Glutamatergic neuron (in vitro differentiated cells): ENCODE data around the gene NPR2. TPM values are rescaled to one million over a fixed set of nuclear protein-coding genes. Genes with fewer than 3 reads are reported as not detected.
A peak's percentile ranks its signal among the peaks of the same experiment; 100 is the strongest.

ENCODE experiments used
- DNase-seq: peaks from one replicate; pipeline ENCODE4 v3.0.0; 2022
- H3K27ac Mint-ChIP-seq: one replicate; pipeline ENCODE4 v1.8.0; 2020; ENCODE audit warnings: mild to moderate bottlenecking, mixed read lengths, inconsistent platforms; ENCODE audit not compliant: unreplicated experiment
- H3K27me3 Mint-ChIP-seq: one replicate; pipeline ENCODE4 v1.8.0; 2020; ENCODE audit warnings: mild to moderate bottlenecking, moderate library complexity, mixed read lengths, inconsistent platforms; ENCODE audit not compliant: unreplicated experiment
- H3K36me3 Mint-ChIP-seq: one replicate; pipeline ENCODE4 v1.8.0; 2020; ENCODE audit warnings: mild to moderate bottlenecking, mixed read lengths, inconsistent platforms; ENCODE audit not compliant: unreplicated experiment
- H3K4me1 Mint-ChIP-seq: one replicate; pipeline ENCODE4 v1.8.0; 2020; ENCODE audit warnings: mild to moderate bottlenecking, low read depth, mixed read lengths, inconsistent platforms; ENCODE audit not compliant: unreplicated experiment
- H3K4me3 Mint-ChIP-seq: one replicate; pipeline ENCODE4 v1.8.0; 2020; ENCODE audit warnings: mild to moderate bottlenecking, mixed read lengths, inconsistent platforms; ENCODE audit not compliant: unreplicated experiment
- H3K9me3 Mint-ChIP-seq: one replicate; pipeline ENCODE4 v1.8.0; 2020; ENCODE audit warnings: mild to moderate bottlenecking, moderate library complexity, mixed read lengths, inconsistent platforms; ENCODE audit not compliant: unreplicated experiment
- CTCF ChIP-seq: fragments of 200-600 bp; sonication (generic); IDR thresholded peaks from one replicate; pipeline ENCODE4 v1.5.0; 2021; ENCODE audit not compliant: partially characterized antibody, unreplicated experiment
- total RNA-seq: library from RNA; stranded (reverse); fragmentation: NEBNext Ultra II Directional; extraction: Animal tissue kit (Norgen Biotek cat#: 25700); gene quantifications from one replicate; pipeline ENCODE4 v1.2.1, GENCODE V29; 2021; ENCODE audit not compliant: unreplicated experiment

The NPR2 gene
- total RNA-seq, 1 donor from 2014 or later, result 357 TPM

GRCh38 chr9:35746583-35746982, 44.8 kb upstream of the NPR2 start:
- Mint-ChIP-seq H3K27ac (peak overlapping the region; percentile 79), H3K9me3 (peaks cover 13% of the 10 kb centered on the region), H3K36me3 (peaks cover 8% of the 10 kb centered on the region), H3K27me3 (peaks cover 8% of the 10 kb centered on the region), H3K4me1 (peaks cover 31% of the 10 kb centered on the region), H3K4me3 (peak overlapping the region; percentile 90)
- TF ChIP-seq CTCF, result no peak
- no peak for DNase-seq

GRCh38 chr9:35748242-35748857, 43.0 kb upstream of the NPR2 start:
- peak overlapping the region; percentile 79 for H3K27ac Mint-ChIP-seq
- H3K9me3 Mint-ChIP-seq, result peaks cover 18% of the 10 kb centered on the region
- peaks cover 25% of the 10 kb centered on the region for H3K4me1 Mint-ChIP-seq
- TF ChIP-seq CTCF, result no peak
- H3K4me3 Mint-ChIP-seq, result peak overlapping the region; percentile 90
- H3K36me3 Mint-ChIP-seq, result peaks cover 3% of the 10 kb centered on the region
- no peak for DNase-seq
- H3K27me3 Mint-ChIP-seq, result peaks cover 10% of the 10 kb centered on the region

- peaks cover 25% of the 10 kb centered on the region for H3K4me1 Mint-ChIP-seq
- H3K4me3 Mint-ChIP-seq, result peak within 1 kb of the TSS; percentile 94
- H3K9me3 Mint-ChIP-seq, result peaks cover 15% of the 10 kb centered on the region
- DNase-seq, result peak; percentile 86
- peaks cover 13% of the 10 kb centered on the region for H3K27me3 Mint-ChIP-seq
- no peak for TF ChIP-seq CTCF
- H3K36me3 Mint-ChIP-seq, result no peaks in the 10 kb centered on the region
- H3K27ac Mint-ChIP-seq, result peak within 1 kb of the TSS; percentile 79
Measured at GRCh38 chr9:35748858-35749514, 42.4 kb upstream of the NPR2 start, which contains the start of the genes GBA2 and RGP1. TSS of gene GBA2 (minus strand) at chr9:35749228. CDS start at chr9:35748704, 524 bp downstream. TSS of gene RGP1 (plus strand) at chr9:35749287. CDS start at chr9:35749756, 469 bp downstream.

- H3K9me3 Mint-ChIP-seq, result peaks cover 15% of the 10 kb centered on the region
- peak overlapping the region; percentile 94 for H3K4me3 Mint-ChIP-seq
- H3K4me1 Mint-ChIP-seq, result peaks cover 22% of the 10 kb centered on the region
- DNase-seq, result no peak
- peak overlapping the region; percentile 68 for H3K27ac Mint-ChIP-seq
- H3K36me3 Mint-ChIP-seq, result no peaks in the 10 kb centered on the region
- peaks cover 13% of the 10 kb centered on the region for H3K27me3 Mint-ChIP-seq
- no peak for TF ChIP-seq CTCF
Measured at GRCh38 chr9:35749515-35750255, 41.7 kb upstream of the NPR2 start.
